ENCODE results near the gene PTH1R.

PTH1R gene

GRCh38 chr3:46904303-46905212 is 27.0 kb downstream of the PTH1R start:
- TF ChIP-seq, protein P1, sequence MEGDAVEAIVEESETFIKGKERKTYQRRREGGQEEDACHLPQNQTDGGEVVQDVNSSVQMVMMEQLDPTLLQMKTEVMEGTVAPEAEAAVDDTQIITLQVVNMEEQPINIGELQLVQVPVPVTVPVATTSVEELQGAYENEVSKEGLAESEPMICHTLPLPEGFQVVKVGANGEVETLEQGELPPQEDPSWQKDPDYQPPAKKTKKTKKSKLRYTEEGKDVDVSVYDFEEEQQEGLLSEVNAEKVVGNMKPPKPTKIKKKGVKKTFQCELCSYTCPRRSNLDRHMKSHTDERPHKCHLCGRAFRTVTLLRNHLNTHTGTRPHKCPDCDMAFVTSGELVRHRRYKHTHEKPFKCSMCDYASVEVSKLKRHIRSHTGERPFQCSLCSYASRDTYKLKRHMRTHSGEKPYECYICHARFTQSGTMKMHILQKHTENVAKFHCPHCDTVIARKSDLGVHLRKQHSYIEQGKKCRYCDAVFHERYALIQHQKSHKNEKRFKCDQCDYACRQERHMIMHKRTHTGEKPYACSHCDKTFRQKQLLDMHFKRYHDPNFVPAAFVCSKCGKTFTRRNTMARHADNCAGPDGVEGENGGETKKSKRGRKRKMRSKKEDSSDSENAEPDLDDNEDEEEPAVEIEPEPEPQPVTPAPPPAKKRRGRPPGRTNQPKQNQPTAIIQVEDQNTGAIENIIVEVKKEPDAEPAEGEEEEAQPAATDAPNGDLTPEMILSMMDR (conservative IDR thresholded peaks at IDR 0.05; ENCODE audit: low read depth, low read length), result no peak
- no peak for DNase-seq (ENCODE audit: low read depth)
- H3K4me3 ChIP-seq (ENCODE audit: low read depth, low read length), result no peak overlapping the region

DNA sequence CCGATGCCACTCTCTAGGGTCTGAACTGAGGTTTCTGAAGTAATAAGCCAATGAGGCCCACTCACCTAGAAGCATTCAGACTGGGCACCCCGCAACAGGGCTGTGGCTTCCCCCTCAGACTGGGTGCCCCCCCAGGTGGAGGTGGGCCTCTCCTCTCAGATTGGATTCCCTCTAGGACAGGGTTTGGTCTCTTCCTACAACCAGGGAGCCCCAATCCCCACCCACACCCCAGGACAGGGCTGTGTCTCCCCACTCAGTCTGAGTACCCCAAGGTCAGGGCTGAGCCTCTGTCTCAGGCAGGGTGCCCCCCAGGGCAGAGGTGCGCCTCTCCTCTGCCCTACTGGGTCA is 27.7 kb downstream of the PTH1R start:
- DNase-seq (ENCODE audit: low read depth), result no peak
- no peak overlapping the region for H3K4me3 ChIP-seq (ENCODE audit: low read depth, low read length)
- TF ChIP-seq, protein P1 (conservative IDR thresholded peaks at IDR 0.05; ENCODE audit: low read depth, low read length), result no peak

DNA sequence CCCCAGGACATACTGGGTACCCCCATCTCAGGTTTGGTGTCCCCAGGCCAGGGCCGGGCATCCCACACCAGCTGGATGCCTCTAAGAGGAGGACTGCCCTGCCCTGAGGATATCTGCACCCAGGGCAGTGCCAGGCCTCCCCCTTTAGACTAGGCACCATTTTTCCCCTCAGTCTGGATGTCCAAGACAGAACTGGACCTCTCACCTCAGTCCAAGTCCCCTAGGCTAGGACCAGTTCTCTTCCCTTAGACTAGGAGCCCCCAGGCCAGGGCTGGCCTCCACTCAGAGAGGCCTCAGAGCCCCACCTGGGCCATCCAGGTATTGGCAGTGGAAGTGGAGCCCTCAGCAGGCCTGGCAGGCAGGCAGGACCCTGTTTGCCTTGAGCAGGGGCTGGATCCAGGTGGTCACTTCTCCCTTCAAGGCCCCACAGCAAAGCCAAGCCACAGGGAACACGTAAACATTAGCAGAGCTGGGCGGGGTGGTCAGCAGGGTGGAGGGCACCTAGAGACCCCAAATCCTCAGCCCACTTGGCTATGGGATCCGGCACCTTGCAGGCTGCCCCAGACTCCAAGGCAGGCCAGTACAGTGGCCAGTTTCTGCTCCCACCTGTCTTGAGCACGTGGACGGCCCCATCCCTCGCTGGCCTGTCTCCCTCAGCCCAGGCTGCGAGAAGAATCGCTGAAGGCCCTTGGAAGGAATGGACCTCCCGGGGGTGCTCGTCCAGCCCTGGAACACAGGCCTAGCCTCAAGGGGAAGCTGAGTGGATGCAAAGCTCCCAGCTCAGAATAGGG is 28.3 kb downstream of the PTH1R start:
- no peak overlapping the region for H3K4me3 ChIP-seq (ENCODE audit: low read depth, low read length)
- TF ChIP-seq, protein P1 (conservative IDR thresholded peaks at IDR 0.05; ENCODE audit: low read depth, low read length), result no peak
- no peak for DNase-seq (ENCODE audit: low read depth)

- no peak for DNase-seq (ENCODE audit: low read depth)
- TF ChIP-seq, protein P1 (conservative IDR thresholded peaks at IDR 0.05; ENCODE audit: low read depth, low read length), result no peak
- H3K4me3 ChIP-seq (ENCODE audit: low read depth, low read length), result no peak overlapping the region
Observed at GRCh38 chr3:46906471-46907058, 29.0 kb downstream of the PTH1R start.

DNA sequence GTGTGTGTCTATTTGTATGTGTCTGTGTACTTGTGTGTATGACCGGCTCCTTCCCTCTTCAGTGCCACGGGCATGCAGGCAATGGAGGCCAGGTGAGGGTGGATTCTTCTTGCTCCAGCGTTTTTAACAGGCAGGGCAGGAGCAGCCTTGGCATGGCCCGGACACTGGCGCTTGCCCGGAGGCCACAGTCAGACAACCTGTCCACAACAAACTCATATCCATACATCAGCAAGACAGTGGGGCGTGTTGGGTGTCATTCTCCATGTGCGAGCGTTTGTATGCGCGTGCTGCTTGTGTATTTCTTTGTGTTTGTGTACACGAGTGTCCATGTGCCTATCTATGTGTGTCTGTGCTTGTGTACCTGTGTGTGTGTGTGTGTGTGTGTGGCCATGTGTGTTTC is 29.8 kb downstream of the PTH1R start:
- H3K4me3 ChIP-seq (ENCODE audit: low read depth, low read length), result no peak overlapping the region
- TF ChIP-seq, protein P1 (conservative IDR thresholded peaks at IDR 0.05; ENCODE audit: low read depth, low read length), result no peak
- DNase-seq (ENCODE audit: low read depth), result no peak

GRCh38 chr3:46907960-46908293 is 30.4 kb downstream of the PTH1R start:
- TF ChIP-seq, protein P1 (conservative IDR thresholded peaks at IDR 0.05; ENCODE audit: low read depth, low read length), result no peak
- no peak for DNase-seq (ENCODE audit: low read depth)
- no peak overlapping the region for H3K4me3 ChIP-seq (ENCODE audit: low read depth, low read length)

All from choroid plexus epithelial cell (primary cell).